Vein endothelial cell (primary cell): ENCODE results near the gene MED15. TPM values are rescaled to one million over a fixed set of nuclear protein-coding genes. Genes with fewer than 3 reads are reported as not detected.

Experiments used
- small RNA-seq: library from RNA; depleted of rRNA; stranded (forward); fragments of <200 nt; gene quantifications from one replicate; pipeline ENCODE3, GENCODE V24; 2012
- total RNA-seq: library from RNA; depleted of rRNA; stranded (reverse); fragments of >200 nt; gene quantifications from 2 replicates; pipeline ENCODE4 v1.2.3, GENCODE V29; 2012

Gene MED15
- total RNA-seq: 56.2 and 61.3 TPM in 2 replicates

GRCh38 chr22:20507253-20508066, at the start of gene MED15:
TSS of gene MED15 (plus strand) at chr22:20507610. CDS start at chr22:20507679, 69 bp downstream.

GRCh38 chr22:20494978-20495860, 12.2 kb upstream of the MED15 start, which contains the start of gene KLHL22:
TSS of gene KLHL22 (minus strand) at chr22:20495795. CDS start at chr22:20489211, 6,584 bp downstream.

Small RNA genes lying within 50 kb of the gene (small RNA-seq; reads per million reads assigned to genes)
- gene IGLL4P: not detected
- not detected for gene RF00019
- gene RN7SL812P: not detected
- 0.19 reads per million for gene RNY1P9

Other genes with a start within 250 kb of the MED15 start
- gene RTN4R, start 239.3 kb upstream of the MED15 start, total RNA-seq: 0.65 and 0.76 TPM in 2 replicates
- 42.9 and 49.0 TPM in 2 replicates for gene DGCR6L, start 187.6 kb upstream of the MED15 start, total RNA-seq
- 14.2 and 16.7 TPM in 2 replicates for gene ZNF74, start 113.5 kb upstream of the MED15 start, total RNA-seq
- gene SCARF2, start 69.8 kb upstream of the MED15 start, total RNA-seq: 11.0 and 16.3 TPM in 2 replicates
- 19.4 and 21.9 TPM in 2 replicates for gene KLHL22, start 11.8 kb upstream of the MED15 start, total RNA-seq